Omental fat pad (tissue), 4 donors: ENCODE results near the gene SDF2L1. TPM values are rescaled to one million over a fixed set of nuclear protein-coding genes. Genes with fewer than 3 reads are reported as not detected.

Experiments used
- ATAC-seq: fragments of 150-250 bp; one replicate; pipeline ENCODE4 v1.9.1; 2016; ENCODE audit warnings: mild to moderate bottlenecking, moderate library complexity; ENCODE audit not compliant: low FRiP score
- DNase-seq: peaks from one replicate; pipeline ENCODE4 v3.0.0-alpha.2; 2019; ENCODE audit warnings: low spot score
- CTCF ChIP-seq, 3 donors: fragments of 450-650 bp; IDR thresholded peaks; one replicate each; pipeline ENCODE4 v1.5.1; 2016 to 2017; ENCODE audit warnings: antibody characterized with exemption in 3 of 3, mild to moderate bottlenecking in 3 of 3, moderate library complexity in 2 of 3
- total RNA-seq, 4 donors: library from RNA; depleted of rRNA; stranded (reverse); fragments of >200 nt; gene quantifications; one replicate each; pipeline ENCODE4 v1.1.0, GENCODE V29; 2016

The SDF2L1 gene
- total RNA-seq, 4 donors from 2014 or later, result 16.3 to 49.4 (median 34.0) TPM

GRCh38 chr22:21660904-21661303, 18.8 kb downstream of the SDF2L1 start:
- no peak for ATAC-seq
- DNase-seq, result no peak
- no peak for TF ChIP-seq CTCF (IDR thresholded peaks at IDR 0.05)

- ATAC-seq (no peak), DNase-seq (no peak)
- no peak for TF ChIP-seq CTCF (IDR thresholded peaks at IDR 0.05)
Measured at GRCh38 chr22:21661991-21662390, 19.9 kb downstream of the SDF2L1 start.

- ATAC-seq (no peak), DNase-seq (no peak)
- TF ChIP-seq CTCF (IDR thresholded peaks at IDR 0.05), result no peak
Measured at GRCh38 chr22:21663738-21664137, 21.6 kb downstream of the SDF2L1 start.

- ATAC-seq (no peak), DNase-seq (no peak)
- no peak for TF ChIP-seq CTCF (IDR thresholded peaks at IDR 0.05)
Measured at GRCh38 chr22:21665047-21665851, 23.1 kb downstream of the SDF2L1 start.

- DNase-seq, result no peak
- ATAC-seq, result no peak
- TF ChIP-seq CTCF (IDR thresholded peaks at IDR 0.05), result no peak
Measured at GRCh38 chr22:21666786-21667185, 24.7 kb downstream of the SDF2L1 start.

GRCh38 chr22:21669026-21669425, 26.9 kb downstream of the SDF2L1 start:
- TF ChIP-seq CTCF (IDR thresholded peaks at IDR 0.05), result no peak
- DNase-seq, result no peak
- ATAC-seq, result no peak

- TF ChIP-seq CTCF (IDR thresholded peaks at IDR 0.05), result no peak
- no peak for DNase-seq
- ATAC-seq, result no peak
Measured at GRCh38 chr22:21672107-21672629, 30.1 kb downstream of the SDF2L1 start.
